ENCODE measurements around the gene ABCG4. TPM values are rescaled to one million over a fixed set of nuclear protein-coding genes. Genes with fewer than 3 reads are reported as not detected.

Gene ABCG4
- total and polyA plus RNA-seq, 2 experiments from 2014 or later: 0.58 to 1.0 TPM

GRCh38 chr11:119168471-119169281, 19.8 kb downstream of the ABCG4 start, which contains the start of gene NLRX1:
NLRX1 (plus strand) TSS chr11:119168725; CDS start chr11:119171404, 2,679 bp downstream.
- H3K36me3 Mint-ChIP-seq (ENCODE audit: low read depth): no peaks in the 10 kb centered on the region
- peak; percentile 77 for ATAC-seq
- Histone ChIP-seq H3K27ac (ENCODE audit: low read depth) (peak within 1 kb of the TSS; percentile 99), H2AFZ (peak within 1 kb of the TSS; percentile 34), H3K36me3 (ENCODE audit: insufficient read depth) (no peaks in the 10 kb centered on the region), H3F3A (replicated peaks; ENCODE audit: low read depth) (peaks cover 6% of the 10 kb centered on the region; the same call in 1 of the 2 replicates), H3K9me2 (ENCODE audit: insufficient read depth) (no peaks in the 10 kb centered on the region), H3K79me2 (replicated peaks; ENCODE audit: insufficient read depth) (no peaks in the 10 kb centered on the region), H3K27me3 (ENCODE audit: insufficient read depth) (no peaks in the 10 kb centered on the region), H3K4me3 (peak within 1 kb of the TSS; percentile 90), H4K20me1 (replicated peaks; ENCODE audit: insufficient read depth) (no peaks in the 10 kb centered on the region), H3K4me2 (peak within 1 kb of the TSS; percentile 84), H3K4me1 (ENCODE audit: insufficient read depth) (peaks cover 12% of the 10 kb centered on the region; the same call in 1 of the 2 replicates)
- peaks cover 22% of the 10 kb centered on the region for H3K27me3 Mint-ChIP-seq (ENCODE audit: insufficient read depth, low read depth, poor library complexity)
- H3K27ac Mint-ChIP-seq: peak within 1 kb of the TSS; percentile 97
- peak within 1 kb of the TSS; percentile 92 for H3K4me3 Mint-ChIP-seq
- no peaks in the 10 kb centered on the region; the same call in 2 of the 3 replicates for H3K9me3 Mint-ChIP-seq
- no peak for TF ChIP-seq NANOG (IDR thresholded peaks at IDR 0.05; ENCODE audit: borderline replicate concordance)
- no peak for TF ChIP-seq ZNF114 (CRISPR knock-in tag; IDR thresholded peaks at IDR 0.05)
- TF ChIP-seq EZH2 (IDR thresholded peaks at IDR 0.05; ENCODE audit: low read depth, unreplicated experiment): no peak
- no peak for TF ChIP-seq ZNF331 (CRISPR knock-in tag; IDR thresholded peaks at IDR 0.05; ENCODE audit: low read depth)
- TF ChIP-seq STAT1 (IDR thresholded peaks at IDR 0.05; ENCODE audit: unreplicated experiment): no peak
- TF ChIP-seq ETS1 (IDR thresholded peaks at IDR 0.05): no peak
- peak; percentile 81 to 87 for TF ChIP-seq CTCF (conservative IDR thresholded peaks at IDR 0.05; ENCODE audit: low read depth in 2 of 2)
- TF ChIP-seq POLR2AphosphoS5 (IDR thresholded peaks at IDR 0.05; ENCODE audit: low read depth): peak; percentile 62
- TF ChIP-seq REST (IDR thresholded peaks at IDR 0.05; ENCODE audit: unreplicated experiment): peak; percentile 7
- TF ChIP-seq EZH2phosphoT487 (IDR thresholded peaks at IDR 0.05; ENCODE audit: unreplicated experiment): no peak
- TF ChIP-seq JUNB (IDR thresholded peaks at IDR 0.05; ENCODE audit: unreplicated experiment): no peak
- peak; percentile 87 for TF ChIP-seq CREB1 (CRISPR knock-in tag; IDR thresholded peaks at IDR 0.05; ENCODE audit: low read depth)
- no peak for TF ChIP-seq ZNF462 (CRISPR knock-in tag; IDR thresholded peaks at IDR 0.05)
- peak; percentile 92 for DNase-seq (ENCODE audit: low spot score)
- H3K4me1 Mint-ChIP-seq: peaks cover 20% of the 10 kb centered on the region

Data from GM23338 (cell line).